NCI-H1694 (cell line): Measurements from ENCODE around the gene MAP2K3.

Experiments used
- DNase-seq: peaks from one replicate; lab custom pipeline; 2025; lab: John Stamatoyannopoulos, UW

MAP2K3 gene

GRCh38 chr17:21252796-21253645, 31.5 kb upstream of the MAP2K3 start, which contains the start of gene NATD1:
Gene NATD1 (minus strand): TSS chr17:21253410. CDS start chr17:21253264, 146 bp downstream.
- DNase-seq, result peak; percentile 58

GRCh38 chr17:21253646-21254441, 30.7 kb upstream of the MAP2K3 start:
- no peak for DNase-seq

- DNase-seq, result no peak
Observed at GRCh38 chr17:21258593-21258992, 25.9 kb upstream of the MAP2K3 start.

GRCh38 chr17:21262259-21262993, 22.1 kb upstream of the MAP2K3 start:
- DNase-seq, result no peak

GRCh38 chr17:21263376-21263775, 21.1 kb upstream of the MAP2K3 start:
- DNase-seq, result no peak

- DNase-seq, result no peak
Observed at GRCh38 chr17:21268596-21269188, 15.8 kb upstream of the MAP2K3 start.

GRCh38 chr17:21269394-21269793, 15.1 kb upstream of the MAP2K3 start:
- DNase-seq, result no peak

- no peak for DNase-seq
Observed at GRCh38 chr17:21271454-21272183, 12.9 kb upstream of the MAP2K3 start.

- no peak for DNase-seq
Observed at GRCh38 chr17:21272250-21272649, 12.3 kb upstream of the MAP2K3 start.

- DNase-seq, result no peak
Observed at GRCh38 chr17:21272881-21273792, 11.4 kb upstream of the MAP2K3 start.

GRCh38 chr17:21275047-21275578, 9.4 kb upstream of the MAP2K3 start:
- no peak for DNase-seq

- DNase-seq, result peak; percentile 53
Observed at GRCh38 chr17:21275579-21276263, 8.8 kb upstream of the MAP2K3 start.

GRCh38 chr17:21276264-21276588, 8.3 kb upstream of the MAP2K3 start:
- no peak for DNase-seq

- DNase-seq, result no peak
Observed at GRCh38 chr17:21277332-21277731, 7.2 kb upstream of the MAP2K3 start.

- no peak for DNase-seq
Observed at GRCh38 chr17:21278450-21279197, 5.9 kb upstream of the MAP2K3 start.

- no peak for DNase-seq
Observed at GRCh38 chr17:21279198-21279535, 5.3 kb upstream of the MAP2K3 start.

- DNase-seq, result no peak
Observed at GRCh38 chr17:21279582-21279981, 4.9 kb upstream of the MAP2K3 start.

GRCh38 chr17:21280081-21280518, 4.4 kb upstream of the MAP2K3 start:
- DNase-seq, result peak; percentile 75

GRCh38 chr17:21282231-21282630, 2.3 kb upstream of the MAP2K3 start:
- no peak for DNase-seq
